Smooth muscle cell (in vitro differentiated cells): ENCODE data around the gene RNF212. TPM values are rescaled to one million over a fixed set of nuclear protein-coding genes. Genes with fewer than 3 reads are reported as not detected.

Source experiments
- DNase-seq: peaks from one replicate; lab custom pipeline; 2025; ENCODE audit not compliant: unreplicated experiment; lab: John Stamatoyannopoulos, UW
- H2AFZ ChIP-seq: fragments of 200-600 bp; sonication (generic); 2 replicates; pipeline ENCODE4 v1.6.0; 2016; ENCODE audit warnings: antibody characterized with exemption, low read depth, mild to moderate bottlenecking
- H3F3A ChIP-seq: fragments of 200-600 bp; sonication (generic); 2 replicates; pipeline ENCODE4 v1.6.0; 2017; ENCODE audit warnings: antibody characterized with exemption, low read depth
- H3K27ac ChIP-seq: fragments of 200-600 bp; sonication (generic); 2 replicates; pipeline ENCODE4 v1.5.1; 2016; ENCODE audit warnings: low read depth, mild to moderate bottlenecking
- H3K27me3 ChIP-seq: fragments of 200-600 bp; sonication (generic); 2 replicates; pipeline ENCODE4 v1.6.1; 2016; ENCODE audit warnings: low read depth, mild to moderate bottlenecking
- H3K36me3 ChIP-seq: fragments of 200-600 bp; sonication (generic); 2 replicates; pipeline ENCODE4 v1.5.1; 2016; ENCODE audit warnings: low read depth
- H3K4me1 ChIP-seq: fragments of 200-600 bp; sonication (generic); 2 replicates; pipeline ENCODE4 v1.5.1; 2016; ENCODE audit warnings: low read depth
- H3K4me2 ChIP-seq: fragments of 200-600 bp; sonication (generic); 2 replicates; pipeline ENCODE4 v1.6.0; 2016; ENCODE audit warnings: mild to moderate bottlenecking
- H3K4me3 ChIP-seq: fragments of 200-600 bp; sonication (generic); 2 replicates; pipeline ENCODE4 v1.5.1; 2016; ENCODE audit warnings: mild to moderate bottlenecking
- H3K79me2 ChIP-seq: fragments of 200-600 bp; sonication (generic); 2 replicates; pipeline ENCODE4 v1.6.0; 2016; ENCODE audit warnings: low read depth, mild to moderate bottlenecking
- H3K9ac ChIP-seq: fragments of 200-600 bp; sonication (generic); 2 replicates; pipeline ENCODE4 v1.6.0; 2016; ENCODE audit warnings: low read depth
- H3K9me3 ChIP-seq: fragments of 200-600 bp; sonication (generic); replicated peaks from 2 replicates; pipeline ENCODE4 v1.5.1; 2016; ENCODE audit warnings: low read depth
- H4K20me1 ChIP-seq: fragments of 200-600 bp; sonication (generic); 2 replicates; pipeline ENCODE4 v1.6.0; 2016; ENCODE audit warnings: low read depth
- CTCF ChIP-seq: fragments of 200-600 bp; sonication (generic); IDR thresholded peaks from 2 replicates; pipeline ENCODE4 v1.5.1; 2017; ENCODE audit warnings: borderline replicate concordance, mild to moderate bottlenecking, antibody characterized with exemption; ENCODE audit not compliant: insufficient read depth, poor library complexity, severe bottlenecking
- WGBS: methylation state at CpG from one replicate; pipeline ENCODE4 v1.1.7; 2016; ENCODE audit warnings: low lambda C conversion rate; 5-methylcytosine and 5-hydroxymethylcytosine counted together
- polyA plus RNA-seq: library from polyadenylated mRNA; unstranded; fragments of >200 nt; fragmentation: Nextera tagmentation; extraction: Ambion mirVana; gene quantifications from 2 replicates; pipeline ENCODE4 v1.2.1, GENCODE V29; 2016
- total RNA-seq: library from RNA; depleted of rRNA; stranded (reverse); fragments of >200 nt; gene quantifications from 2 replicates; pipeline ENCODE4 v1.2.3, GENCODE V29; 2014

RNF212 gene
- total and polyA plus RNA-seq, 2 experiments from 2014 or later, result 1.3 to 4.6 TPM

GRCh38 chr4:1078490-1078889, 34.9 kb downstream of the RNF212 start:
- no peak for DNase-seq
- Histone ChIP-seq H3K27ac (no peak overlapping the region), H3F3A (no peaks in the 10 kb centered on the region), H3K9me3 (no peaks in the 10 kb centered on the region), H3K4me2 (no peak overlapping the region), H4K20me1 (no peaks in the 10 kb centered on the region), H3K79me2 (no peaks in the 10 kb centered on the region), H3K9ac (no peak overlapping the region), H3K36me3 (no peaks in the 10 kb centered on the region), H3K4me1 (no peaks in the 10 kb centered on the region), H3K4me3 (no peak overlapping the region), H2AFZ (no peak overlapping the region), H3K27me3 (no peaks in the 10 kb centered on the region)
- WGBS, result 98% methylated on average over 5 of the region's 5 CpGs
- no peak for TF ChIP-seq CTCF

GRCh38 chr4:1077711-1078477, 35.5 kb downstream of the RNF212 start:
- Histone ChIP-seq H3K36me3 (no peaks in the 10 kb centered on the region), H3K4me2 (no peak overlapping the region), H3K27ac (no peak overlapping the region), H4K20me1 (no peaks in the 10 kb centered on the region), H3K79me2 (no peaks in the 10 kb centered on the region), H3K9me3 (no peaks in the 10 kb centered on the region), H3K4me1 (no peaks in the 10 kb centered on the region), H3K9ac (no peak overlapping the region), H3K27me3 (no peaks in the 10 kb centered on the region), H3K4me3 (no peak overlapping the region), H2AFZ (no peak overlapping the region), H3F3A (no peaks in the 10 kb centered on the region)
- 94% methylated on average over 27 of the region's 27 CpGs for WGBS
- no peak for DNase-seq
- no peak for TF ChIP-seq CTCF

GRCh38 chr4:1075809-1076699, 37.3 kb downstream of the RNF212 start:
- no peaks in the 10 kb centered on the region for H3K4me1 ChIP-seq
- H3K79me2 ChIP-seq, result no peaks in the 10 kb centered on the region
- WGBS, result 80% methylated on average over 11 of the region's 11 CpGs
- TF ChIP-seq CTCF, result no peak
- no peak overlapping the region for H2AFZ ChIP-seq
- no peak overlapping the region for H3K4me2 ChIP-seq
- H3K4me3 ChIP-seq, result no peak overlapping the region
- no peaks in the 10 kb centered on the region for H4K20me1 ChIP-seq
- DNase-seq, result no peak
- no peaks in the 10 kb centered on the region for H3K9me3 ChIP-seq
- H3K27me3 ChIP-seq, result no peaks in the 10 kb centered on the region
- no peak overlapping the region for H3K9ac ChIP-seq
- H3K27ac ChIP-seq, result no peak overlapping the region
- no peaks in the 10 kb centered on the region for H3F3A ChIP-seq
- no peaks in the 10 kb centered on the region for H3K36me3 ChIP-seq
